Prostate gland (tissue), 2 donors: ENCODE results near the gene SPPL2A.

Experiments
- POLR2A ChIP-seq: fragments of 450-650 bp; IDR thresholded peaks from one replicate; pipeline ENCODE4 v1.6.1; 2016; ENCODE audit warnings: antibody characterized with exemption, mild to moderate bottlenecking
- POLR2AphosphoS5 ChIP-seq: sonication (generic); formaldehyde crosslinking; IDR thresholded peaks from one replicate; pipeline ENCODE4 v1.6.1; 2017; ENCODE audit warnings: antibody characterized with exemption
- TF ChIP-seq, protein P1 (sequence below), 4 experiments: fragments of 200-600 bp in 2 of 4; fragments of 450-650 bp in 2 of 4; sonication (generic) in 2 of 4; IDR thresholded peaks; 1 replicate in 3 of 4; 2 replicates in 1 of 4; pipeline ENCODE4 v1.5.1; 2016 to 2019; ENCODE audit warnings: antibody characterized with exemption in 4 of 4, mild to moderate bottlenecking in 2 of 4, moderate library complexity in 2 of 4

DNA sequence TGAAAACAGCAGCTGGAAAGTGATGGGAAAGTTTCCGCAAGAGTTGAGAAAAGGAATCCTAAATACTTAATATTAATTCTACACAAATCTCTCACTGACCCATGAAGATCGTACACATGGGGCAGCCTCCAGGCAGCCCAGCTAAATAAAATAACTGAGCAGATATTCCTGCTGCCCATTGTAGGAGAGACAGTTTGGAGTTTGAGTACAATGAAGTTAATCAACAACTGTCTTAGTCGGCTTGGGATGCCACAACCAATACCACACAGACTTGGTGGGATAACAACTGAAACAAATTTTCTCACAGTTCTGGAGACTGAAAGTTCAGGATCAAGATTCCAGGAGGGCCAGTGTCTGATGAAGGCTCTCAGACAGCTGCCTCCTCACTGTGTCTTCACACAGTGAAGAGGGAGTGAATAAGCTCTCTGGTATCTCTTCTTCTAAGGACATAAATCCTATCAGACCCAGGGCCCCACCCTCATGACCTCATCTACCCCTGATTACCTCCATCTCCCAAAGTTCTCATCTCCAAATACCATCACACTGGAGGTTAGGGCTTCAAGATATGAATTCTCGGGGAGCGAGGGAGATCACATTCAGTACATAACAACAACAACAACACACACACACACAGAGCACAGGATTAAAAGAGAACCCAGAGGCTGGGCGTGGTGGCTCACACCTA, 88.6 kb downstream of the SPPL2A start:
- TF ChIP-seq, protein P1, sequence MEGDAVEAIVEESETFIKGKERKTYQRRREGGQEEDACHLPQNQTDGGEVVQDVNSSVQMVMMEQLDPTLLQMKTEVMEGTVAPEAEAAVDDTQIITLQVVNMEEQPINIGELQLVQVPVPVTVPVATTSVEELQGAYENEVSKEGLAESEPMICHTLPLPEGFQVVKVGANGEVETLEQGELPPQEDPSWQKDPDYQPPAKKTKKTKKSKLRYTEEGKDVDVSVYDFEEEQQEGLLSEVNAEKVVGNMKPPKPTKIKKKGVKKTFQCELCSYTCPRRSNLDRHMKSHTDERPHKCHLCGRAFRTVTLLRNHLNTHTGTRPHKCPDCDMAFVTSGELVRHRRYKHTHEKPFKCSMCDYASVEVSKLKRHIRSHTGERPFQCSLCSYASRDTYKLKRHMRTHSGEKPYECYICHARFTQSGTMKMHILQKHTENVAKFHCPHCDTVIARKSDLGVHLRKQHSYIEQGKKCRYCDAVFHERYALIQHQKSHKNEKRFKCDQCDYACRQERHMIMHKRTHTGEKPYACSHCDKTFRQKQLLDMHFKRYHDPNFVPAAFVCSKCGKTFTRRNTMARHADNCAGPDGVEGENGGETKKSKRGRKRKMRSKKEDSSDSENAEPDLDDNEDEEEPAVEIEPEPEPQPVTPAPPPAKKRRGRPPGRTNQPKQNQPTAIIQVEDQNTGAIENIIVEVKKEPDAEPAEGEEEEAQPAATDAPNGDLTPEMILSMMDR (IDR thresholded peaks at IDR 0.05) = no peak
- TF ChIP-seq POLR2A (no peak), POLR2AphosphoS5 (no peak)
